ENCODE results near the gene TRPM2. TPM values are rescaled to one million over a fixed set of nuclear protein-coding genes. Genes with fewer than 3 reads are reported as not detected.

Gene TRPM2
- total and polyA plus RNA-seq, 2 of the 8 experiments (the other 6 are each of a cell fraction or from before 2014, with no cell fraction given), result 0.27 to 0.28 TPM

GRCh38 chr21:44330698-44331097 lies 22.7 kb upstream of the TRPM2 start (continued):
- no peak for TF ChIP-seq E2F6 (IDR thresholded peaks at IDR 0.05)

Data from H1 (cell line).